Stimulated activated CD4-positive, alpha-beta T cell treated with anti-CD3 and anti-CD28 coated beads, TNF-alpha, amount 100 ng/mL, for 4 hours (primary cell): Measurements from ENCODE around the gene DCAF11.

ENCODE experiments used
- DNase-seq, 3 experiments: peaks; one replicate each; pipeline ENCODE4 v3.0.0-alpha.2; 2020; ENCODE audit warnings: low read depth in 3 of 3

Gene DCAF11

GRCh38 chr14:24114532-24115421 is at the start of gene DCAF11, which contains the start of gene NRL:
TSS of gene DCAF11 (plus strand) at chr14:24114777. CDS start at chr14:24115595, 818 bp downstream.
TSS of gene NRL (minus strand) at chr14:24114949. CDS start at chr14:24082848, 32,101 bp downstream.
- DNase-seq, result peak; percentile 97 to 99 (median 98)

- DNase-seq, result no peak
Observed at GRCh38 chr14:24064856-24065255, 49.7 kb upstream of the DCAF11 start.

- no peak for DNase-seq
Observed at GRCh38 chr14:24065408-24065807, 49.2 kb upstream of the DCAF11 start.

GRCh38 chr14:24066496-24067132 is 48.0 kb upstream of the DCAF11 start:
- DNase-seq, result no peak

GRCh38 chr14:24067133-24068082 is 47.2 kb upstream of the DCAF11 start:
- no peak for DNase-seq

- no peak for DNase-seq
Observed at GRCh38 chr14:24068711-24069410, 45.7 kb upstream of the DCAF11 start.

GRCh38 chr14:24069411-24069735 is 45.2 kb upstream of the DCAF11 start:
- DNase-seq, result no peak

GRCh38 chr14:24070285-24071143 is 44.1 kb upstream of the DCAF11 start:
- no peak for DNase-seq

- no peak for DNase-seq
Observed at GRCh38 chr14:24071144-24071697, 43.4 kb upstream of the DCAF11 start, which contains the start of gene CPNE6. TSS of gene CPNE6 (plus strand) at chr14:24071562. CDS start at chr14:24072937, 1,375 bp downstream.

GRCh38 chr14:24071836-24072430 is 42.6 kb upstream of the DCAF11 start:
- no peak for DNase-seq

GRCh38 chr14:24072436-24072835 is 42.1 kb upstream of the DCAF11 start:
- DNase-seq, result no peak

GRCh38 chr14:24072881-24073877 is 41.4 kb upstream of the DCAF11 start:
- no peak for DNase-seq

GRCh38 chr14:24074625-24075484 is 39.7 kb upstream of the DCAF11 start:
- no peak for DNase-seq

- DNase-seq, result no peak
Observed at GRCh38 chr14:24075485-24076301, 38.9 kb upstream of the DCAF11 start.

GRCh38 chr14:24076302-24076601 is 38.3 kb upstream of the DCAF11 start:
- DNase-seq, result no peak

GRCh38 chr14:24077086-24077485 is 37.5 kb upstream of the DCAF11 start:
- DNase-seq, result no peak

- no peak for DNase-seq
Observed at GRCh38 chr14:24078146-24078545, 36.4 kb upstream of the DCAF11 start.
